HepG2 (cell line): ENCODE data around the gene DST. TPM values are rescaled to one million over a fixed set of nuclear protein-coding genes. Genes with fewer than 3 reads are reported as not detected.

Experiments
- ATRX ChIP-seq: sonication (generic); formaldehyde crosslinking; IDR thresholded peaks from 2 replicates; pipeline ENCODE4 v1.4.0; 2020; ENCODE audit warnings: missing genetic modification reagents, borderline replicate concordance
- SMAD9 ChIP-seq: sonication (generic); formaldehyde crosslinking; IDR thresholded peaks from 2 replicates; pipeline ENCODE4 v1.5.1; 2020; ENCODE audit warnings: mild to moderate bottlenecking, missing genetic modification reagents
- SNRNP70 ChIP-seq: fragments of 200-400 bp; formaldehyde crosslinking; IDR thresholded peaks from 2 replicates; pipeline ENCODE4 v1.6.1; 2017; ENCODE audit warnings: mild to moderate bottlenecking, low read depth, low read length, moderate library complexity
- TFDP1 ChIP-seq: IDR thresholded peaks from 2 replicates; pipeline ENCODE4 v1.6.1; 2016; ENCODE audit warnings: missing compliant biosample characterization, missing genetic modification reagents, borderline replicate concordance
- ZBED4 ChIP-seq: sonication (generic); formaldehyde crosslinking; IDR thresholded peaks from 2 replicates; pipeline ENCODE4 v1.4.0; 2020; ENCODE audit warnings: missing genetic modification reagents, borderline replicate concordance
- ZNF569 ChIP-seq: sonication (generic); formaldehyde crosslinking; IDR thresholded peaks from 2 replicates; pipeline ENCODE4 v1.5.0; 2020; ENCODE audit warnings: mild to moderate bottlenecking, missing genetic modification reagents, moderate library complexity, borderline replicate concordance
- ZNF792 ChIP-seq: IDR thresholded peaks from 2 replicates; pipeline ENCODE4 v1.6.1; 2016
- polyA plus RNA-seq, 8 experiments: library from polyadenylated mRNA; depleted of rRNA in 3 of 8; stranded (reverse) in 7 of 8; unstranded in 1 of 8; fragments of >200 nt; fragmentation: Illumina TruSeq in 4 of 8; extraction: Trizol in 4 of 8; gene quantifications; 2 replicates each; pipeline versions ENCODE4 v1.2.1 to v1.2.3, GENCODE V29; 2011 to 2016; ENCODE audit warnings: low read depth in 4 of 8, missing spikeins in 1 of 8, mixed read lengths in 1 of 8; ENCODE audit not compliant: insufficient read depth in 1 of 8
- total RNA-seq, 5 experiments: library from RNA; depleted of rRNA; stranded (reverse); fragments of >200 nt; fragmentation: Illumina TruSeq; extraction: Trizol; gene quantifications; 2 replicates each; pipeline ENCODE4 v1.2.3, GENCODE V29; 2016; ENCODE audit warnings: low read depth in 1 of 5
- TF ChIP-seq, protein P1 (sequence below): sonication (generic); formaldehyde crosslinking; IDR thresholded peaks from 2 replicates; pipeline ENCODE4 v1.4.0; 2020; ENCODE audit warnings: mild to moderate bottlenecking, low read depth, missing genetic modification reagents
- TF ChIP-seq, protein P2 (sequence below): sonication (generic); formaldehyde crosslinking; IDR thresholded peaks from 2 replicates; pipeline ENCODE4 v1.9.0; 2021; ENCODE audit warnings: mild to moderate bottlenecking, missing genetic modification reagents
- TF ChIP-seq, protein P3 (sequence below): sonication (generic); formaldehyde crosslinking; IDR thresholded peaks from 2 replicates; pipeline ENCODE4 v1.4.0; 2020; ENCODE audit warnings: low read depth, missing genetic modification reagents

Gene DST
- total and polyA plus RNA-seq, 2 of the 13 experiments (the other 11 are each of a cell fraction or from before 2014, with no cell fraction given) = 64.4 to 89.0 TPM

DNA sequence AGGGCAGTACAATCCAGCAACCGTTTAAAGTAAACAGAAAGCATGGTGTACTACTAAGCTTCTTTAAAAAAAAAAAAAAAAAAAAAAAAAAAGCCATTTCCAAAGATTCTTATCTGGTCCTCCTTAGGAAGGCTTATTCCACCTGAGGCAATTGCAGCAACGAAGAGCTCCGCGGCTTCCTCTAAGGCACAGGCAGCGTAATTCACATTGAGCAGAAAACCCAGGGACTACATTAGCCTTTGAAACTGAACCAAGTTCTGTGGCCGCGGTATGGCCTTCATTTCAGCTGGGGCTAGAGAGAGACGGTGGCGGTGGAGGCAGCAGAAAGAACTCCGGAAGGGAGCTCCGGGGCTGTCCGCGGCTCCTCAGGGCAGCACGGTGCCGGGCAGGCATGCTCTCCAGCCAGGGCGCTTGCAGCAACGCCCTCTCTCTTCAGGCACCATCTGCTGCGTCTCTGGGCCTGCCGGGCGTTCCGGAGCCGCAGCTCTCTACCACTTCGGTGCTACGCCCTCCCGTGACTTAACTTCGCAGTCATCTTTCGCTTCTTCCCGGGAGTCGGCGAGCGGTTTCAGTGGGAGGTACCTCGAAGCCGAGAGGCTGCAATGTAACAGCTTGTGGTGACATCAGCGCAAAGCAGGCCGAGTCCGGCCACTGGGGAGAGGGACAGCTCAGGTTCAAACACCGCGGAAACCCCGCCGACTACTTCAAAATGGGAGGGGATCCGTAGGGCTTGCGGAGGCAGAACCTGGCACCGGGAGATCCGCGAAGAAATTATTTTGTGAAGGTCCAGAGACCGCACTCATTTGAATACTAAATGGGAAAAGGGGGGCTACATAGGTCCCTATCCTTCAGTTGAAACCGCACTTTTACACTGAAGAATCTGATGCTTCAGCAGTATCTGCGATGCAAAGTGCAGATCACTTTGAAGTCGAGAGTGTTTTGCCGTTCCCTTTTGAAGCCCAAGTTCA lies 100.0 kb downstream of the DST start (continued):
- TF ChIP-seq ZBED4 (CRISPR knock-in tag) = peak; percentile 86; the same call in 1 of the 2 replicates
- TF ChIP-seq ZNF792 (CRISPR knock-in tag) = peak; percentile 97
- TF ChIP-seq SNRNP70 = no peak
- TF ChIP-seq, protein P1, sequence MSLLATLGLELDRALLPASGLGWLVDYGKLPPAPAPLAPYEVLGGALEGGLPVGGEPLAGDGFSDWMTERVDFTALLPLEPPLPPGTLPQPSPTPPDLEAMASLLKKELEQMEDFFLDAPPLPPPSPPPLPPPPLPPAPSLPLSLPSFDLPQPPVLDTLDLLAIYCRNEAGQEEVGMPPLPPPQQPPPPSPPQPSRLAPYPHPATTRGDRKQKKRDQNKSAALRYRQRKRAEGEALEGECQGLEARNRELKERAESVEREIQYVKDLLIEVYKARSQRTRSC (CRISPR knock-in tag) = no peak
- no peak for TF ChIP-seq ATRX (CRISPR knock-in tag)
- TF ChIP-seq TFDP1 (CRISPR knock-in tag) = peak; percentile 91; the same call in 1 of the 2 replicates
- TF ChIP-seq, protein P2, sequence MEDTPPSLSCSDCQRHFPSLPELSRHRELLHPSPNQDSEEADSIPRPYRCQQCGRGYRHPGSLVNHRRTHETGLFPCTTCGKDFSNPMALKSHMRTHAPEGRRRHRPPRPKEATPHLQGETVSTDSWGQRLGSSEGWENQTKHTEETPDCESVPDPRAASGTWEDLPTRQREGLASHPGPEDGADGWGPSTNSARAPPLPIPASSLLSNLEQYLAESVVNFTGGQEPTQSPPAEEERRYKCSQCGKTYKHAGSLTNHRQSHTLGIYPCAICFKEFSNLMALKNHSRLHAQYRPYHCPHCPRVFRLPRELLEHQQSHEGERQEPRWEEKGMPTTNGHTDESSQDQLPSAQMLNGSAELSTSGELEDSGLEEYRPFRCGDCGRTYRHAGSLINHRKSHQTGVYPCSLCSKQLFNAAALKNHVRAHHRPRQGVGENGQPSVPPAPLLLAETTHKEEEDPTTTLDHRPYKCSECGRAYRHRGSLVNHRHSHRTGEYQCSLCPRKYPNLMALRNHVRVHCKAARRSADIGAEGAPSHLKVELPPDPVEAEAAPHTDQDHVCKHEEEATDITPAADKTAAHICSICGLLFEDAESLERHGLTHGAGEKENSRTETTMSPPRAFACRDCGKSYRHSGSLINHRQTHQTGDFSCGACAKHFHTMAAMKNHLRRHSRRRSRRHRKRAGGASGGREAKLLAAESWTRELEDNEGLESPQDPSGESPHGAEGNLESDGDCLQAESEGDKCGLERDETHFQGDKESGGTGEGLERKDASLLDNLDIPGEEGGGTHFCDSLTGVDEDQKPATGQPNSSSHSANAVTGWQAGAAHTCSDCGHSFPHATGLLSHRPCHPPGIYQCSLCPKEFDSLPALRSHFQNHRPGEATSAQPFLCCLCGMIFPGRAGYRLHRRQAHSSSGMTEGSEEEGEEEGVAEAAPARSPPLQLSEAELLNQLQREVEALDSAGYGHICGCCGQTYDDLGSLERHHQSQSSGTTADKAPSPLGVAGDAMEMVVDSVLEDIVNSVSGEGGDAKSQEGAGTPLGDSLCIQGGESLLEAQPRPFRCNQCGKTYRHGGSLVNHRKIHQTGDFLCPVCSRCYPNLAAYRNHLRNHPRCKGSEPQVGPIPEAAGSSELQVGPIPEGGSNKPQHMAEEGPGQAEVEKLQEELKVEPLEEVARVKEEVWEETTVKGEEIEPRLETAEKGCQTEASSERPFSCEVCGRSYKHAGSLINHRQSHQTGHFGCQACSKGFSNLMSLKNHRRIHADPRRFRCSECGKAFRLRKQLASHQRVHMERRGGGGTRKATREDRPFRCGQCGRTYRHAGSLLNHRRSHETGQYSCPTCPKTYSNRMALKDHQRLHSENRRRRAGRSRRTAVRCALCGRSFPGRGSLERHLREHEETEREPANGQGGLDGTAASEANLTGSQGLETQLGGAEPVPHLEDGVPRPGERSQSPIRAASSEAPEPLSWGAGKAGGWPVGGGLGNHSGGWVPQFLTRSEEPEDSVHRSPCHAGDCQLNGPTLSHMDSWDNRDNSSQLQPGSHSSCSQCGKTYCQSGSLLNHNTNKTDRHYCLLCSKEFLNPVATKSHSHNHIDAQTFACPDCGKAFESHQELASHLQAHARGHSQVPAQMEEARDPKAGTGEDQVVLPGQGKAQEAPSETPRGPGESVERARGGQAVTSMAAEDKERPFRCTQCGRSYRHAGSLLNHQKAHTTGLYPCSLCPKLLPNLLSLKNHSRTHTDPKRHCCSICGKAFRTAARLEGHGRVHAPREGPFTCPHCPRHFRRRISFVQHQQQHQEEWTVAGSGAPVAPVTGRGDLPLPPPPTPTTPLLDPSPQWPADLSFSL = no peak
- TF ChIP-seq, protein P3, sequence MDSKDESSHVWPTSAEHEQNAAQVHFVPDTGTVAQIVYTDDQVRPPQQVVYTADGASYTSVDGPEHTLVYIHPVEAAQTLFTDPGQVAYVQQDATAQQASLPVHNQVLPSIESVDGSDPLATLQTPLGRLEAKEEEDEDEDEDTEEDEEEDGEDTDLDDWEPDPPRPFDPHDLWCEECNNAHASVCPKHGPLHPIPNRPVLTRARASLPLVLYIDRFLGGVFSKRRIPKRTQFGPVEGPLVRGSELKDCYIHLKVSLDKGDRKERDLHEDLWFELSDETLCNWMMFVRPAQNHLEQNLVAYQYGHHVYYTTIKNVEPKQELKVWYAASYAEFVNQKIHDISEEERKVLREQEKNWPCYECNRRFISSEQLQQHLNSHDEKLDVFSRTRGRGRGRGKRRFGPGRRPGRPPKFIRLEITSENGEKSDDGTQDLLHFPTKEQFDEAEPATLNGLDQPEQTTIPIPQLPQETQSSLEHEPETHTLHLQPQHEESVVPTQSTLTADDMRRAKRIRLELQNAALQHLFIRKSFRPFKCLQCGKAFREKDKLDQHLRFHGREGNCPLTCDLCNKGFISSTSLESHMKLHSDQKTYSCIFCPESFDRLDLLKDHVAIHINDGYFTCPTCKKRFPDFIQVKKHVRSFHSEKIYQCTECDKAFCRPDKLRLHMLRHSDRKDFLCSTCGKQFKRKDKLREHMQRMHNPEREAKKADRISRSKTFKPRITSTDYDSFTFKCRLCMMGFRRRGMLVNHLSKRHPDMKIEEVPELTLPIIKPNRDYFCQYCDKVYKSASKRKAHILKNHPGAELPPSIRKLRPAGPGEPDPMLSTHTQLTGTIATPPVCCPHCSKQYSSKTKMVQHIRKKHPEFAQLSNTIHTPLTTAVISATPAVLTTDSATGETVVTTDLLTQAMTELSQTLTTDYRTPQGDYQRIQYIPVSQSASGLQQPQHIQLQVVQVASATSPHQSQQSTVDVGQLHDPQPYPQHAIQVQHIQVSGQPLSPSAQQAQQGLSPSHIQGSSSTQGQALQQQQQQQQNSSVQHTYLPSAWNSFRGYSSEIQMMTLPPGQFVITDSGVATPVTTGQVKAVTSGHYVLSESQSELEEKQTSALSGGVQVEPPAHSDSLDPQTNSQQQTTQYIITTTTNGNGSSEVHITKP = peak; percentile 72; the same call in 1 of the 2 replicates
- peak; percentile 20; the same call in 1 of the 2 replicates for TF ChIP-seq SMAD9 (CRISPR knock-in tag)
- TF ChIP-seq ZNF569 (CRISPR knock-in tag) = 0 out of 2 replicates have a peak, but pooled peaks have one; percentile 87
